ENCODE results near the gene SOHLH2.

Gene SOHLH2

GRCh38 chr13:36124236-36124822 is 90.0 kb downstream of the SOHLH2 start:
- no peak overlapping the region for H3K4me3 ChIP-seq (ENCODE audit: low read length)
- TF ChIP-seq, protein P1, sequence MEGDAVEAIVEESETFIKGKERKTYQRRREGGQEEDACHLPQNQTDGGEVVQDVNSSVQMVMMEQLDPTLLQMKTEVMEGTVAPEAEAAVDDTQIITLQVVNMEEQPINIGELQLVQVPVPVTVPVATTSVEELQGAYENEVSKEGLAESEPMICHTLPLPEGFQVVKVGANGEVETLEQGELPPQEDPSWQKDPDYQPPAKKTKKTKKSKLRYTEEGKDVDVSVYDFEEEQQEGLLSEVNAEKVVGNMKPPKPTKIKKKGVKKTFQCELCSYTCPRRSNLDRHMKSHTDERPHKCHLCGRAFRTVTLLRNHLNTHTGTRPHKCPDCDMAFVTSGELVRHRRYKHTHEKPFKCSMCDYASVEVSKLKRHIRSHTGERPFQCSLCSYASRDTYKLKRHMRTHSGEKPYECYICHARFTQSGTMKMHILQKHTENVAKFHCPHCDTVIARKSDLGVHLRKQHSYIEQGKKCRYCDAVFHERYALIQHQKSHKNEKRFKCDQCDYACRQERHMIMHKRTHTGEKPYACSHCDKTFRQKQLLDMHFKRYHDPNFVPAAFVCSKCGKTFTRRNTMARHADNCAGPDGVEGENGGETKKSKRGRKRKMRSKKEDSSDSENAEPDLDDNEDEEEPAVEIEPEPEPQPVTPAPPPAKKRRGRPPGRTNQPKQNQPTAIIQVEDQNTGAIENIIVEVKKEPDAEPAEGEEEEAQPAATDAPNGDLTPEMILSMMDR (IDR thresholded peaks at IDR 0.05; ENCODE audit: insufficient read depth, low read depth, low read length, missing control alignments): no peak
- DNase-seq (ENCODE audit: low read depth): no peak
